GDM1 (cell line): Measurements from ENCODE around the gene CHCHD6.

Experiments used
- DNase-seq: peaks from one replicate; lab custom pipeline; 2025; lab: John Stamatoyannopoulos, UW

CHCHD6 gene

DNA sequence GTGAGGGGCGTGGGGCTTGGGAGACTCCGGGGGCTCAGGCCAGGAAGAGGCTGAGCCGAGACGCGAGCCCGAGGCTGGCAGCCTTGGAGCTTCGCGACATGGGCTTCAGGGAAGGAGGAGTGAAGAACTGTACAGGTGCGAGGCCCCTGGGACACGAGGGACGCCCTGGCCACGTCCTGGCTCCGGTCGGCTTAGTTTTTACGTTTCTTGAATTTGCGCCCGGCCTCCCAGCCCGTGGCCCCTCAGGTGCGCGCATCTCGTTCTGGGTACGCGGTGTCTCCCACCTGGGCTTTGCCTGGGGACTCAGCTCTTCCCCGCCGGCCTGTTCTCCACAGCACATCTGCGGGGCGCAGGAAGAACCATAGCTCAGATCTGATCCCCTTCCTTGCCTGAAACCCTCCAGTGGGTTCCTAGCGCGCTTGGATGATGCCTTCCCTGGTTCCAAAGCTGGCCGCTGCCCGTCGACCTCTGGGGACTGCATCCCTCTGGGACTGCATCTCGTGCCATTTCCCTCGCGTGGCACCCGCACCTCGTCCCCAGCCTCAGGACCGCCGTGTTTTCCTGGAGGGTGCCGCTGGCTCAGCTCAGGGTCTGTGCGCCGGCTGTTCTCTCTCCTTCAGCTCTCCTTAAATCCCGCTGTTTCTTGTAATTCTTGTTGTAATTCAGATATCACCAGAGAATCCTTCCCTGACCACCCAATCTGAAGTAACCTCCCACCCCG is 614 bp downstream of the CHCHD6 start:
- DNase-seq = no peak

DNA sequence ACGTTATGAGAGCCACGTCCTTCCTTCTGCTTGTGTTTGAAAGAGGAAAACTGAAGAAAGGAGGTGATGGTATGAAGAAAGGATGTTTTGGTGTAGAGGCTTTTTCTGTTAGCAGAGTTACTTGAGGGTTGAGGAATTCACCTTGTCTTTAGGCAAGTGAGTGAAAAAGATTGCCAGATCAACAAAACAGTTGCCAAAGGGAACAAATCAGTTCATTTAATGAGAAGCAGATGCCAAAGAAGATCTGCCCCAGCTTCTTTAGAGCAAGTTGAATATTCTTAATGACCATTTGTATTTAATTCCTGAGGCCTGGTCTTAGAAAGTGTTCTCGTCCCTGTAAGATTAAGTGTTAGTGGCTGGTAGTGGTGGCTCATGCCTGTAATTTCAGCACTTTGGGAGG is 2.6 kb downstream of the CHCHD6 start:
- no peak for DNase-seq

DNA sequence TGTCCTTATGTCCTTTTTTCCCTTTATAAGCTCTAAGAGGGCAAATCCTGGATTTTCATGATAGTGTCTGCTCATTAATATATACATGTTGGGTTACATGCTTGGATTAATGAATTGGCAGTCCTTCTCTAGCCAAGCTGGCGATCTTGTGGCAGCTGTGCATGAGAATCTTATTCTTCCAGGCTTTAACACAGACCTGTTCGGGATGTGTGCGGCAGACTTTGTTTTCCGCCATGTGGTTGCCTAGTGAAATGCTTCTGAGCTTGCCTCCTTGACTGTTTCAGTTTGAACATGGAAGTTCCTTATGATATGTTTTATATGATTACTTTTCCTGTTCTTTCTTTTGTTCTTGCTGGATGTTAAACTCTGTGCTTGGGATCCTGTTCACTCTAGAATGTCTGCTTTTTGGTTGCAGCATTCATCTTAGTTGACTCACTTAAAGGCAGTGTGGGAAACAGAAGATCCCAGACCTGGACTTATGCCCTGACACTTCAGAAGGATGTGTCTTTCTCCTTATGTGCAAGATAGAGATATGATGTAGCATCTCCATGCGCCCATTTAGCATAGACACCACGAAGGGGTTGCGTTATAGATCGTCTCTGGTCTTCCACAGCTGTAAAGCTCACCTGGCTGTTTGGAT is 7.2 kb downstream of the CHCHD6 start:
- DNase-seq = no peak

DNA sequence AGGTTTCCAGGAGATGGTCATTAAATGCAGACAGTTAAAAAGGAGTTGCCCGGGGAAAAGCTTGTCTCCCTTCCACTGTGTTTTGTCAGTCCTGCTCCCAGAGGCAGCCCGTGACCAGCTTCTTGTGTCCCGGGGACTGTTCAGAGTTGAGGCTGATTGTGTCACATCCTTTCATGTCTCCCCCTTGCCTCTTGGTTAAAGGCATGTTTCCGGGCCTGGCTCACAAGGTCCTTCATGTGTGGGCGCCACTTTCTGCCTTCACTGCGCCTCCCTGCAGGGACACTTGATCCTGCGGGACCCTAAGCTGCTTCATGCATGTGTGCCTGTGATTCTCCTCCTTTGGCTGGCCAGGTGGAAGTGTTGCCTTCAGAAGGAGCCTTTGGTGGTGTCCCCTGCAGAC is 9.2 kb downstream of the CHCHD6 start:
- DNase-seq = no peak

DNA sequence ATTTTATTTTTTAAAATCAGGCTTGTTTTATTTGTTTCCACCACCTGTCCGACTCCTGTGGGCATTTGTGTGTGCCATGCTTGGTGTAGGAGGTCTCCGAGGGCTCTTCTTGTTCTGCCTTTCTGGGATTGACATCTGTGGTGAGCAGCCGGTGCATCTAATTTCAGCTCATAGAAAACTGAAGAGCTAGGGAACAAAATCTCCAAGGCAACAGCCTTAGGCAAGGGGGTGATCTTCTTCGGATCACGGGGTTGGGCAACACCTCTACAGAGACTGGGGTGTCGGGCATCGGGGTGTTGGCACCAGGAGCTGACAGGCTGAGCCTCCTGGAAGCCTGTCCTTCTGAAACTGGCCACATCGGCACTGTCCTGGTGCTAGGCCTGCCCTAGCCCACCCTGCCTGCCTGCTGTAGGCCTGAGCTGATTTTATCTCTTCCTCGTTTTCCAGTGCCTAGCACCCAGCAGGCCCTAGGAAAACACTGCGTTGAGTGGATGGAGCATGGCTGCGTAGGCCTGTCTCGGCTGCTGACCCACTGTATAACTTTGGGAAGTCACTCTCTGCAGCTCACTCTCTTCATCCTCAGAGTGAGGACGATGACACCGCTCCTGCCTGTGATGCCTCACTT is 10.3 kb downstream of the CHCHD6 start:
- no peak for DNase-seq

DNA sequence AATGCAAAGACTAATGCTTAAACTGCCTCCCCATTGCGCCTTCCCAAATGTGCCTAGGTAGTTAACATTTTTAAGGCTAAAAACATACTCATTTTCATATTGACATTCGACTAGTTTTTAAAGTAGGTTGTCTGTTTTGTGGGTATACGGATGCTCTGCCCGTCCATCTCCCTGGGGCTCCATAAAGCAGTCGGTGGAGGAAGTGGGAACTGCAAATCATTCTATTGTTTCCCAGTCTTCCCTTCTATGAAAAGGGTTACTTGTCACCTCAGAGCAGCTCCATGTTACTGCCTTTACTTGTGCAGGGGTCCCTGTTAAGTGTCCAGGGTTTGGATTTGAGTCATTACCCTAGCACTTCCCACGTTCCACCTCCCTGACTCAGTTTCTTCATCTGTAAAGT is 10.9 kb downstream of the CHCHD6 start:
- DNase-seq = no peak

DNA sequence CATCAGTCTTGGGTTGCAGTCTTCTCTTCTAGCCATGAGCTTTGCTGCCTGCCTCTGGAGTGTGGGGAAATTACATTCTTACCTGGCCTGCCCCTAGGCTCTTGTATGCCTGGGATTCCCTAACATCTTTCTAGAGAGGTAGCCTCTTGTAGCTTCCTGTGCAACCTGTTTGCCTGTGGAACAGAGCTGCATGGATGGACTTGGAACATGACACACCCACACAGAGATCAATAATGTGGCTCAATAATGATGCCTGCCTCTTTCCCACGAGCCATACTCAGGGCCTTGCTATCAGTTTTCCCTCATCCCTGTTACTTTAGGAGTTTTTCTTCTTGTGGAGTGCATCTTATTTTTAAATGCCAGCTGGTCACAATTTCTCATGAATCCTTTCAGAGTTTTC is 11.4 kb downstream of the CHCHD6 start:
- DNase-seq = no peak

DNA sequence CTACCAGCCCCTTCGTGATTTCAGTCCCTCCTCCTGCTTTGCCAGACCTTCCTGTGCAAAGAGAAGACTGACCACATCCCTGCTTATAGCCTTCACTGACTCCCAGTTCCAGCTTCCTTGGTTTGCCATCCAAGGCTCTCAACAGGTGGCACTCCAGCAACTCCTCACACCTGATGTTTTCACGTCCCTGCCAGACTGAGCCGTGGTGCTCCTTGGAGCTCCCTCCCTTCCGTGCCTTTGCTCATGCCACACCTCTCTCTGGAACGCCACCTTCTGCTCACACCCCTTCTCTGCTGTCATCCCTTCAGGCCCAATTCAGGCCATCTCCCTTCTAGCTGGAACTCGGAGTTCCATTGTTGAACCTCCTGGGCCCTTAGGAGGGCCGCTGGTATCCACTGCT is 12.0 kb downstream of the CHCHD6 start:
- DNase-seq = no peak

DNA sequence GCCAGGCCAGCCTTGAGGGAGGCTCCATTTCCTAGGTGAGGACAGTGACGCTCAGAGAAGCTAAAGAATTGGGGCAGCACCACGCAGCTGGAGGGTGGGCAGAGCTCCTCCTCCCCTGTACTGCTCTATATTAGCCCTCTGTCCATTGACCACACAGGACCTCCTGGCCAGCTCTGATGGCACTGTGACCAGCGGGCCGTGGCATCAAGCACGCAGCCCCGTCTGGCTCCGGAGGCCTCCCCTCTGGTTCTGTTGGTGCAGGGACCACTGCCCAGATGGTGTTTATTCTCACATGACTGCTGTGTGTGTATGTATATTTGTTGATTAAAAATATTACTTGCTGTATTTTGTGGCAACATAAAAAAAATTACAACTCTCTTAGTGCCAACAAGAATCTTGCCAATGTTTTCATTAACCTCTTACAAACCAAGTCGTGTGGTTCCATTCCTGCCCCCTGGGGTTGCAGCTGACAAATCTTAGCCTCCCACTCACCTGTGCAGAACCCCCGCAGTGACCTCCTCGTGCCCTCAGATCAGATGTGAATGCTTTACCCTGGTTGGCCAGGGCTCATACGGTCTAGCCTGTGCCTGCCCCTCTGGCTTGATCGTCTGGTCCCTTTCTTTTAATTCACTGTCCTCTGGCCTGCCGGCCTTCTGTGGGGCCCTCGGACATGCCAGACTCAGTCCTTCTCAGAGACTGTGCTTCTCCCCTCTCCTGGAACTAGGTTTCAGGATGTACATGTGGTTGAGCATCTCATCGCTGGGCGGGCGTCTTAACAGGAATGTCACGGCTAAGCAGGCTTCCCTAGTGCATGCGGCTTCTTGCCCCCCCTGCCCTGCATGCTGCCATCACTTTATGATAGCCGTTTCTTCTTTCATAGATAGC is 14.8 kb downstream of the CHCHD6 start:
- no peak for DNase-seq

DNA sequence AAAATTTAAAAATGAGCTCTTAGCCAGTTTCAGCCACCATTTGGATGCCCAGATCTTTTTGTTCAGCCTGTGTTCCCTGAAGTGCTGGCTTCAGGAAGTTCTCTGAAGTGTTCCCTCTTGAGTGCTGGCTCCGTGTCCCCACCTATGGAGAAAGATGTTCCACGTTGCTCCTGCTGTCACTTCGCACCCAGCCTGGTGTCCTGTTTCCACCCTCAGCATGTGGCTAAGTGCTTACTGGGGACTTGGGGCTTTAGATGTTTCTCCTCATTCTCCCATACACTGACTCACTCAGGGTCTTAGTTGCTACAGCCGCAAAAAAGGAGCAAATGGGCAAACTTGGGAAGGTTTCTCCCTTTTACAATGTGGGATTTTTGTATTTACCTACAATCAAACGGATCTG is 16.6 kb downstream of the CHCHD6 start:
- no peak for DNase-seq

DNA sequence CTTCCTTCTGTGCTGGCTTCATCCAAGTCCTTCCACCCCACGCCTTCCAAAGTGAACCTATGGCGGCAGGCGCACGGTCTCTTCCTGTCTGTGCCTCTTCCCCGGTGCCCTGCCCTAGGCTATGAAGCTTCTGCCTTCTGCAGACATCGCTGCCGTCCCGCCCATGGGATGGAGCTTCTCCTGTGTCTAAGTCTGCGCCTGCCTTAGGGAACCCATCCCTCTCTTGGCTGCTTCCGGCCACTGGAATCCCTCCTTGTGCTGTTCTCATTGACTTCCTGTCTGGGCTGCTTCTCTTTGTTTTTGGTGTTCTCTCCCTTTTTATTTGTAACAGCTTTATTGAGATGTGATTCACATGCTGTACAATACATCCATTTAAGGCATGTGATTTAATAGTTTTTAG is 17.2 kb downstream of the CHCHD6 start:
- no peak for DNase-seq

DNA sequence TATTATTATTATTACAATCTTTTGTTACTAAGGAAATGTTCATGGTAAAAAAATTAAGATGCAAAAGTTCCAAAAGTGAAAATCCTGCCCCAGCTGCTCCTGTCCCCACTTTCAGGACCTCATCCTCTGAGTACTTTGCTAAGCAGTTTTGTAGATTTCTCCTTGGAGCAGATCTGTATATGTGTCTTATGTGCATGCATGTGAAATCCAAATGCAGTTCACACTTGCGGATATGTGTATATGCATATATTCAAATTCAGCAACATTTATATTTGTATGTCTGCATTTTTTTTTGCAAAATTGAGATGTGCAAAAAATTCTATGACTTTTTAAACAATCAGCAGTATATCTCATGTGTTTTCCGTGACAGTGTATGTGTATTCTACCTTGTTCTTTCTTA is 19.2 kb downstream of the CHCHD6 start:
- DNase-seq = no peak

DNA sequence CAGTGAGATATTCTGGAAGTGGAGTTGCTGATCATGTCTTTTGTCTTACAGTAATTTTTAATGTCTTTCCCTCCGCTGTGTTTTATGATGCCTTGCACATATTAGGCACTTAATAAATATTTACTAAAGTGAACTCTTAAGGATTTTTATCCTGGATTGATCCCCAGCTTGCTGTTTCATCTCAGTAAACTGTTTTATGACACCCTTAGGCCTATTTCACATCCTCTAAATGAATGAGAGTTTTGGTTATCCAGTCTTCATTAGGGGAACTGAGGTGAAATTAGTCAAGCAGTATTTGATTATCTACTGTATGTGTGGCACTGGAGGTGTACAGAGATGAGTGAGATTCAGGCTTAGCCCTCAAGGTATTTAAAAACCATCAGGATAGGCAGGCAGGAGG is 19.8 kb downstream of the CHCHD6 start:
- DNase-seq = no peak

DNA sequence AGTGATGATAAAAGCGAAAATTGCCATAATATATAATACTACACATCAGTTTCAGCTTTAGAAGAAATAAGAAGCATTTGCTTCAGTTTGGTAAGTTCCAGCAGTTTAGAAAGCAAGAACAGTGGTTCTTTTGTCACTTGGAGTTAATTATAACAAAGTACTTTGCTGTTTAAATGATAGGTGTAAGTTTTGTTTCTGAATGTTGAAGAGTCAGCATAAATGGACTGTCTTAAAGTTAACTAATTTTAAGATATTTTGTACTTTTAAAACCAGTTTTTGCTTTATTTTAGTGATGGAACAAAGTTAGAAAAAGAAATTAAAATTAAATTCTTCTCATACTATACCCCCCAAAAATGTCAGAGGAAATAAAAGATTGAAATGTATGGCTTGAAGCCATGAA is 24.6 kb downstream of the CHCHD6 start:
- no peak for DNase-seq

DNA sequence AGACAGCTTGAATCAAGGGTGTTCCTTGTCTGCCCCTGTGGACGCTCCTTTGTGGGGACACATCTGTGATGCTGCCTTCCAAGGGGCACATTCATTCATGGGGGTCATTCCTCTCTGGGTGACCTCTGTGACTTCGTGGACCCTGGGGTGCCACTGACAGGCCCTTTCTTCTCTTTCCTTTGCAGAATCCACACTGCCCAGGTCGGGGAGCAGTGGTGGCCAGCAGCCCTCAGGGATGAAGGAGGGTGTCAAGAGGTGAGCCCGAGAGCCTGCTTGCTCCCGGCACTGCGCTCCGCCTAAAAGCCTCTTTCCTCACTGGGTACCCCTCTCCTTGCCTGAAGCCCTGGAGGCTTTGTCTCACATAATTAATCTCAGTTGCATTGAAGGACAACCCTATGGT is 26.3 kb downstream of the CHCHD6 start:
- DNase-seq = no peak

DNA sequence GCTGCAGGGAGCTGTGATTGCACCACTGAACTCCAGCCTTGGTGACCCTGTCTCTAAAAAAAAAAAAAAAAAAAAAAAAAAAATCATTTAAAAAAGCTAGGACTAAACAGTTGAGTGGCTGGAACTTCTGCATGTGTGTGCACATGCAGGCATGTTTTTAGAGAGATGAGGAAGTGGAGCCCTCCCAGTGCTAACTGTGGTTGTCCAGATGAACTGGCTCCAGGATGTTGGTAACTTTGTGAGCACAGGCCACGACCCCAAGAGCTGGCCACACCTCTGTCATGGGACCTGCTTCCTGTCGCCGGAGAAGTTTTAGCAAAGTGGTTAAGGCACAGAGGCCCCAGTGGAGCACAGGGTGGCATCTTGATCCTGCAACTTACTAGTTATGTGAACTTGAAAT is 27.0 kb downstream of the CHCHD6 start:
- peak; percentile 60 for DNase-seq

DNA sequence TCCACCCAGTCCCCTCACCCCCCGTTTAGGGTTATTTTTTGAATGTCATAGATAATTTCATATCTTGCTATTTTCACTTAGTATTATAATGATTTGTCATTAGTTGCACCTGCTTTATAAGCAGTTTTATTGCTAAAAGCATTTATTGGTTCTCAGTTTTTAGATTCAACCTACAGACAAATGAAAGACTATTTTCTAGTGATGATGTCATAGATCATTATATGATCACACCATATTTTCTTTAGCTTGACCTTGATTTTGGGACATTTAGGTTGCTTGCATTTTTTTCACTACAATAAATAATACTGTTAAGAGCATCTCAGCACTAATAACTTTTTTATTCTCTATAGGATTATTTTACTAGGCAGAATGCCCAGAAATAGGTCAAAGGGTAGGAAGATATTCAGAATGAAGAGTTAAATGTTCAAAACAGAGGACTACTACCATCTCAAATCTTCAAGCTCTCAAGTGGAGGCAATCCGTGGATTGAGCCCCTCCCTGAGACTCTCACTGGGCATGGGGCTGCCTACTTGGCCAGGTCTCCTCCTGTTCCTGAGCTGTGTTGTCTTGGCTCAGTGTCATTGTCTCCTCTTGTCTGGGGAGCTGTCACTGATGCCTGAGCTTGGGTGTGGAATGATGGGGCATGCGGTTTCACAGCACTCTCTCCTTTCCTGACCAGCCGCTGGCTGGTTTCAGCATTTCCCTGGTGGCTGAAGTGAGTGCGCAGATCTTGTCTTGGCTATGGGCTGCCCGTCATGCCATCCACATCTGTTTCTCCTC is 28.4 kb downstream of the CHCHD6 start:
- no peak for DNase-seq

DNA sequence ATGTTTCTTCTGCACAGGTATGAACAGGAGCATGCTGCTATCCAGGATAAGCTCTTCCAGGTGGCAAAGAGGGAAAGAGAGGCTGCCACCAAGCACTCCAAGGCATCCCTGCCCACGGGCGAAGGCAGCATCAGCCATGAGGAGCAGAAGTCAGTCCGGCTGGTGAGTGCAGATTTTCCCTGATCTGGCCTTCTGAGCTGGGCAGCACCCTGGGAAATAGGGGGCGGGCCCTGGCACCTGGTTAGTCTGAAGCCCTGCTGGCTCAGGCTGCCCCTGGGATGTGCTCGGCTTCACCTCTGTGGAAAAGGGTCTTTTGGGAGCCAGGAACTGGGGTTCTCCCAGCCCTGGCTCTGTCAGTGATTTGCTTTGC is 29.0 kb downstream of the CHCHD6 start:
- DNase-seq = no peak

DNA sequence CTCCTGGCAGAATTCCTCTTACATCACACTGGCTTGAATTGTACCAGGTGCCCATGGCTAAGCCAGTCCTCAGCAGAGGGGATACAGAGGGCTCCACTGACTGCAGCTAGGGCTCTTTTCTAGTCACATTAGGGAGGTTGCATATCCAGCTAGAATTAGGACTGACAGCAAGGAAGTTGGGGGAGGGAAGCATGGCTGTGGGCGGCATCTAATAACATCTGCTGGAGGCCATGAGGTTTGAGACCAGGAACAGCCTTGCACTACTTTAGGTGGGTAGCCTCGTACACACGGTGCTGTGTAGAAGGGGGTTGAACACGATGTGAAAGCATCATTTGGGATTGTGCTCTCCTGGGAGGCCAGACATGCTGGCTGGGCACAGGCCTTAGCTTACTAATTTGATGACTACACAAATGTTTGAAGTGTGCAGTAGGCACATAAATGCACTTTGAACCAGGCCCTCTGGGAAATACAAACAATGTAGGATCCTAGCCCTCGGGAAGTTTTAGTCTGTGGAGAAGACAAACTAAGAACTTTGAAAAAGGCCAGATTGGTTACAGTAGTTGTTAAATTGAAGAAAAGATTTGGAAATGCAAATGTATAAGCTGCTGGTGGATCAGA is 30.2 kb downstream of the CHCHD6 start:
- DNase-seq = no peak

DNA sequence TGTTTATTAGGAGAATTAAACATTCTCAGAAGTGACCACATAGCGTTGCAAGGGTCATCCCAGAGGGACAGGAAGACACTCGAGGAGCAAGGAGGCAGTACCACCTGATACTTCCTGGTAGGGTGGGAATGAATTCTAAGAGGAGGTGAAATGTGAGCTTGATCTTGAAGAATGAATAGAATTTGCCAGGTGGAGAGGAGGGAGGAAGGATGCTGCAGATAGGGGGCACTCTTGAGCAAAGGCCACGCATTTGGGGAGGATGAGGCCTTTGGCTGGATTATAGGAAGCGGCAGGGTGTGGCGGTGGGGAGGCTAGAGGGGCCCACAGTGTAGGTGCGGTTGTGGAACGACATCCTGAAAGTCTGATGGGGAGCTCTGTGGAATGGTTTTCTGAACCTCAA is 33.5 kb downstream of the CHCHD6 start:
- no peak for DNase-seq

DNA sequence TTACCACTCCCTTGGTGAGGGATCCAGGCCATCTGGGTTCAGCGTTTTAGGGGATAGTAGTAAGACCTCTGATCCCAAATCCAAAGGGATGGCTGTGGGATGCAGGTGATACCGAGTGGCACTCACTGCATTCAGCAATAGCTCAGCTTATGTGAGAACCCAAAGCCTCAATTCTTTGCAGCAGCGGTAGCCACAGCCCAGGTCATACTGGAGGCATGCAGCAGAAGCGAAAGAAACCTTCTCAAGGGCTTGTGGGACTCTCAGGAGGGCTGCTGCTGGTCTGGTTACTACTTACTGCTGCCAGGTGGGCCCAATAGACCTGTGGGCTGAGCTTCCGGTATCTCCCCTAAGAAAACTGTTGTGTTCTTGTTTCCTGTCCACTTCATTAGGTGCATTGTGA is 38.0 kb downstream of the CHCHD6 start:
- DNase-seq = no peak

DNA sequence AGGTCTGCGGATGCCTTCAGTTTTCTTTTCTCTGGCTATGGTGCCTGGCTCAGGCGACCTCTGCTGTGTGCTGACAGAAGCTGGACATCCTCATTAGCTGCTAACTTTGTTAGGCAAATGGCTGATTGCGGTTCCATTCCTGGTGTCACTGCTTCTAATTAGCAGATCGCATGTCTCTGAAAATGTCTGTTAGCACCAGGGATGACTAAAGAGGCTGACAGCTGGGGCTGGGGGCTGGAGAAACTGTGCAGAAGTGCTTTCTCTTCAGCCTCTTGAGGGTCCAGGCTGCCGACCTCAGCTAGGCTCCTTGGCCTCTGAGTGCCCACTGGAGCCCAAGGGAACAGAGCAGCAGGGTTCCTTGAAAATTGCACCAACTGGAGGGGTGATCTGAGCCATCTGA is 39.3 kb downstream of the CHCHD6 start:
- DNase-seq = no peak
